ENCODE results near the gene STRAP. TPM values are rescaled to one million over a fixed set of nuclear protein-coding genes. Genes with fewer than 3 reads are reported as not detected.

Gene STRAP
- total and polyA plus RNA-seq, 2 of the 4 experiments (the other 2 are of a cell fraction), result 82.1 to 98.1 TPM

DNA sequence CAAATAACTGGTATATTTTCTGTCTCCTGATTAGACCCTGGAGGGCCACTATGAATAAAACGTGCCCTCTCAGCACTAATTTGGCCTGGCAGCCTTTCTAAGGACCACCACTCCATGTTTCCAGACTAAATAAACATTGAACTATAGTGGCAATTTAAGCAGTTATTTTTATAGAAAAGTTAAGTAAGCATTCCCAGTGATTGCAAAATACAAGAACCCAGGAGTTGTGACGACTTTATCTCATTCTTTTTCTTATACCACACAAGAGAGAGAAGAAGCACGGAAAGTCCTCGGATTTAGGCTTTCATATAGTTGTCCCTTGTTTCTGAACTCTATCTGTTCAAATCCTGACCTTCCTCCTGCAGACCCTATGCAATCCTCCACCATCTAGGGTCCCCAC is 23.1 kb upstream of the STRAP start:
- Histone ChIP-seq H3K23ac (ENCODE audit: low read depth, low read length) (peak overlapping the region; percentile 51; the same call in 1 of the 2 replicates), H3K79me1 (ENCODE audit: low read depth in 1 of 2, low read length in 2 of 2) (no peaks in the 10 kb centered on the region), H2BK15ac (ENCODE audit: low read depth, low read length) (no peak overlapping the region; the same call in 2 of the 3 replicates), H3K27me3 (ENCODE audit: control insufficient read depth, insufficient read depth, low read length) (no peaks in the 10 kb centered on the region), H3K18ac (ENCODE audit: low read depth, low read length) (peak overlapping the region; percentile 42; the same call in 1 of the 2 replicates), H2AK5ac (ENCODE audit: low read depth, low read length) (peak overlapping the region; percentile 26; the same call in 1 of the 2 replicates), H3K56ac (ENCODE audit: extremely low read depth, insufficient read depth, low read length) (no peak overlapping the region), H3K9me1 (ENCODE audit: insufficient read depth, low read length) (peaks cover 2% of the 10 kb centered on the region; the same call in 1 of the 2 replicates), H2BK5ac (ENCODE audit: low read depth, low read length, poor library complexity, severe bottlenecking) (peak overlapping the region; percentile 51), H2AK9ac (replicated peaks; ENCODE audit: low read depth, low read length, poor library complexity) (no peak overlapping the region), H2BK120ac (ENCODE audit: low read depth, low read length) (peak overlapping the region; percentile 54; the same call in 1 of the 2 replicates), H3K4me1 (ENCODE audit: control insufficient read depth, insufficient read depth, low read length) (peaks cover 9% of the 10 kb centered on the region), H4K8ac (ENCODE audit: low read depth in 2 of 2, low read length in 2 of 2) (peak overlapping the region in 1 of 2 experiments; percentile 46; a peak in 1 of 4 replicates), H3K4me2 (ENCODE audit: low read depth, low read length) (peak overlapping the region; percentile 80), H2AFZ (replicated peaks; ENCODE audit: low read length, poor library complexity) (peak overlapping the region; percentile 59), H3K4ac (ENCODE audit: low read depth, low read length) (peak overlapping the region; percentile 72), H3K9me3 (ENCODE audit: control insufficient read depth, insufficient read depth, low read length) (no peaks in the 10 kb centered on the region), H4K20me1 (ENCODE audit: insufficient read depth, low read length) (no peaks in the 10 kb centered on the region), H4K5ac (ENCODE audit: low read depth, low read length) (peak overlapping the region; percentile 18; the same call in 1 of the 2 replicates), H2BK20ac (ENCODE audit: low read depth, low read length) (peak overlapping the region; percentile 68), H4K91ac (ENCODE audit: insufficient read depth, low read depth, low read length) (no peak overlapping the region; the same call in 1 of the 2 replicates), H3K9ac (ENCODE audit: low read depth, low read length) (no peak overlapping the region; the same call in 1 of the 2 replicates), H3K36me3 (ENCODE audit: control insufficient read depth, insufficient read depth, low read length) (no peaks in the 10 kb centered on the region), H3K27ac (ENCODE audit: insufficient read depth, low read length) (peak overlapping the region; percentile 35; the same call in 1 of the 2 replicates), H3K4me3 (ENCODE audit: insufficient read depth, low read depth, low read length) (no peak overlapping the region), H3K14ac (replicated peaks; ENCODE audit: low read depth, low read length) (0 out of 2 replicates have a peak overlapping the region, but pooled peaks have one; percentile 50)
- TF ChIP-seq RAD21 (IDR thresholded peaks at IDR 0.05; ENCODE audit: low read length) (no peak), MAFK (IDR thresholded peaks at IDR 0.05; ENCODE audit: low read depth, low read length) (0 out of 2 replicates have a peak, but pooled peaks have one; percentile 5), CEBPB (IDR thresholded peaks at IDR 0.05; ENCODE audit: low read depth, low read length) (peak; percentile 79)
- ChIA-PET CTCF (interaction anchor here (2.7 kb wide), 1 partner anchor 268 kb away, joined by 12 read pairs; no protein-coding TSS in a partner anchor), POLR2A (ENCODE audit: unreplicated experiment) (no interaction called here)
- no TSS peak for BruUV-seq (replicated peaks)
- in situ Hi-C loops (cut with MboI; ENCODE audit: low sequenced_read_pairs) (no loop called here), dilution Hi-C loops (cut with HindIII; ENCODE audit: low sequenced_read_pairs, unreplicated experiment) (no loop called here), intact Hi-C loops (cut with micrococcal nuclease) (loop anchor here (5.0 to 10.0 kb wide), 2 partner anchors 87 to 164 kb away; no protein-coding TSS in a partner anchor)
- DNase-seq (peak; percentile 49), ATAC-seq (ENCODE audit: low read depth) (no peak)
- WGBS, 2 experiments (ENCODE audit: extremely low coverage in 2 of 2, insufficient read length in 1 of 2), result 67% methylated on average over 1 of the region's 4 CpGs; no CpG with 5 or more reads in 1 of the 2 experiments

Measured in IMR-90 (cell line).